A549 (cell line): ENCODE data around the gene POC1B.

Experiments
- REST ChIP-seq: fragments of 200-600 bp; sonication (generic); IDR thresholded peaks from 2 replicates; pipeline ENCODE4 v1.6.1; 2016; ENCODE audit warnings: antibody characterized with exemption, mild to moderate bottlenecking, moderate library complexity
- TF ChIP-seq, protein P1 (sequence below): fragments of >200 bp; sonication (Bioruptor Twin); formaldehyde crosslinking; IDR thresholded peaks from 3 replicates; pipeline ENCODE4 v1.5.1; 2016

- TF ChIP-seq, protein P1, sequence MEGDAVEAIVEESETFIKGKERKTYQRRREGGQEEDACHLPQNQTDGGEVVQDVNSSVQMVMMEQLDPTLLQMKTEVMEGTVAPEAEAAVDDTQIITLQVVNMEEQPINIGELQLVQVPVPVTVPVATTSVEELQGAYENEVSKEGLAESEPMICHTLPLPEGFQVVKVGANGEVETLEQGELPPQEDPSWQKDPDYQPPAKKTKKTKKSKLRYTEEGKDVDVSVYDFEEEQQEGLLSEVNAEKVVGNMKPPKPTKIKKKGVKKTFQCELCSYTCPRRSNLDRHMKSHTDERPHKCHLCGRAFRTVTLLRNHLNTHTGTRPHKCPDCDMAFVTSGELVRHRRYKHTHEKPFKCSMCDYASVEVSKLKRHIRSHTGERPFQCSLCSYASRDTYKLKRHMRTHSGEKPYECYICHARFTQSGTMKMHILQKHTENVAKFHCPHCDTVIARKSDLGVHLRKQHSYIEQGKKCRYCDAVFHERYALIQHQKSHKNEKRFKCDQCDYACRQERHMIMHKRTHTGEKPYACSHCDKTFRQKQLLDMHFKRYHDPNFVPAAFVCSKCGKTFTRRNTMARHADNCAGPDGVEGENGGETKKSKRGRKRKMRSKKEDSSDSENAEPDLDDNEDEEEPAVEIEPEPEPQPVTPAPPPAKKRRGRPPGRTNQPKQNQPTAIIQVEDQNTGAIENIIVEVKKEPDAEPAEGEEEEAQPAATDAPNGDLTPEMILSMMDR, result no peak
- no peak for TF ChIP-seq REST
Measured at GRCh38 chr12:89472508-89472907, 53.3 kb downstream of the POC1B start.
